C4-2B (cell line): ENCODE data around the gene TET3.

Experiments used
- CTCF ChIP-seq: fragments of 450-650 bp; conservative IDR thresholded peaks from 2 replicates; pipeline ENCODE4 v1.5.1; 2017; ENCODE audit warnings: mild to moderate bottlenecking
- ZFX ChIP-seq: fragments of 450-650 bp; IDR thresholded peaks from 2 replicates; pipeline ENCODE4 v1.6.1; 2017

DNA sequence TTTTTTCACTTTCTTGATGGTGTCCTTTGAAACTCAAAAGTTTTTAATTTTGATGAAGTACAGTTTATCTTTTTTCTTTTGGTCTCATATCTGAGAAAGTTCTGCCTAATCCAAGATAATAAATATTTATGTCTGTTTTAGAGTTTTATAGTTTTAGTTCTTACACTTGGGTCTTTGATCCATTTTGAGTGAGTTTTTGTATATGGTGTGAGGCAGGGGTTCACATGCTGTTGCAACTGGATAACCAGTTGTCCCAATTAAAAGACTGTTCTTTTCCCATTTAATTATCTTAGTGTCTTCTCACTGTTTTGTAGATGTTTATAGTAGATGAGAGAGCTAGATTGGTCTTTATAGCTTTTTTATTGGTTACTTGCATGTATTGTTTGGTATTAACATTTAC is 43.6 kb downstream of the TET3 start:
- no peak for TF ChIP-seq CTCF
- TF ChIP-seq ZFX = no peak
